SH-SY5Y (cell line): ENCODE data around the gene TLE2.

ENCODE experiments used
- GATA2 ChIP-seq: IDR thresholded peaks from 2 replicates; pipeline ENCODE4 v1.6.1; 2011; ENCODE audit warnings: mild to moderate bottlenecking, low read depth, low read length
- GATA3 ChIP-seq: IDR thresholded peaks from 2 replicates; pipeline ENCODE4 v1.6.1; 2011; ENCODE audit warnings: low read depth, mild to moderate bottlenecking, low read length, moderate library complexity

DNA sequence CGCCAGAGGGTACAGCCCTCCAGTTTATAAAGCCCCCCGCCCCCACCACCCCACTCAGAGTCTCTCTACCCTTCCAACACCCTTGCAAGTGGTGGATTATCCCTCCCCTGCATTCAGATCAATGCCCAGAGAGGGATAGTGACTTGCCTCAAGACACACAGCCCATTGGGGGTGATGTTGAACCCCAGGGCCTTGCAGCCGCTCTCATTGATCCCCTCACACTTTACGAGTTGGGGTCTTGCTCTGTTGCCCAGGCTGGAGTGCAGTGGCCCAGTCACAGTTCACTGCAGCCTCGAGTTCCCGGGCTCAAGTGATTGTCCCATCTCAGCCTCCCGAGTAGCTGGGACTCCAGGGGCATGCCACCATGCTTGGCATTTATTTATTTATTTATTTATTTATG, 11.2 kb downstream of the TLE2 start:
- no peak for TF ChIP-seq GATA2
- no peak for TF ChIP-seq GATA3
